SW480 (cell line): ENCODE measurements around the gene CHD1L.
"Not testable (repeated sequence)": the region's sequence is repeated elsewhere in the genome, so short reads cannot be mapped to it uniquely, and the experiment has no call there.

Experiments used
- DNase-seq: peaks from one replicate; pipeline ENCODE4 v3.0.0-alpha.2; 2016; ENCODE audit warnings: low spot score

The CHD1L gene

GRCh38 chr1:147267711-147268110, 25.2 kb downstream of the CHD1L start:
- no peak for DNase-seq

DNA sequence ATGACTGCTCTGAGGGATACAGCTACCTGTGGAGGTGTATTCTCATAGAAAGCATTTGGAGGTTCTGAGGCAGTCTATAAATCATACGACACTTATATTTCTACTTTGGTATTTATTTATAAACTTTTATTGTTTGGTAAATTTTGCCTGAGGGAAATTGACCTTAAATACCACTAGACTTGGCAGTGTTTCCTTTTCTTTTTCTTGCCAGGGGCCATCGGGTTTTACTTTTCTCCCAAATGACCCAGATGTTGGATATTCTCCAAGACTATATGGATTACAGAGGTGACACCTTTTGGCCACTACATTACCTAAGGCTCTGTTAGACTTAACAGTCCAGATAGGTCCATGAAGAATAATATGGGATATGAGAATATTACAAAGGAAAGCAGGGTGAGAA, 28.2 kb downstream of the CHD1L start:
- no peak for DNase-seq

DNA sequence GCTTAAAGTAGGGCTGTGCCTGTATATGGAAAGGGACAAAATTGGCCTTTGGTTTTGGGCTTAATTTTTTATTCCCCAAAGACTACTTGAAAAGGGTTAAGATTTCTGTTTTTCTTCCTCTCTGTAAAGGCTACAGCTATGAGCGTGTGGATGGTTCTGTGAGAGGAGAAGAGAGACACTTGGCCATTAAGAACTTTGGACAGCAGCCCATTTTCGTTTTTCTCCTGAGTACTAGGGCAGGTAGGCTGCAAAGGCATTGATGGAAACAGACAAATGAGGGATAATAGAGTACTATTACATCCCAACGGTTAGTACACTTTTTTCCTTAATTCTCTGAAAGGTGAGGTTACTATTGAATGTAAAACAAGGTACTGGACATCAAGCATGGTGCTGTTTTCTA, 29.6 kb downstream of the CHD1L start:
- no peak for DNase-seq

DNA sequence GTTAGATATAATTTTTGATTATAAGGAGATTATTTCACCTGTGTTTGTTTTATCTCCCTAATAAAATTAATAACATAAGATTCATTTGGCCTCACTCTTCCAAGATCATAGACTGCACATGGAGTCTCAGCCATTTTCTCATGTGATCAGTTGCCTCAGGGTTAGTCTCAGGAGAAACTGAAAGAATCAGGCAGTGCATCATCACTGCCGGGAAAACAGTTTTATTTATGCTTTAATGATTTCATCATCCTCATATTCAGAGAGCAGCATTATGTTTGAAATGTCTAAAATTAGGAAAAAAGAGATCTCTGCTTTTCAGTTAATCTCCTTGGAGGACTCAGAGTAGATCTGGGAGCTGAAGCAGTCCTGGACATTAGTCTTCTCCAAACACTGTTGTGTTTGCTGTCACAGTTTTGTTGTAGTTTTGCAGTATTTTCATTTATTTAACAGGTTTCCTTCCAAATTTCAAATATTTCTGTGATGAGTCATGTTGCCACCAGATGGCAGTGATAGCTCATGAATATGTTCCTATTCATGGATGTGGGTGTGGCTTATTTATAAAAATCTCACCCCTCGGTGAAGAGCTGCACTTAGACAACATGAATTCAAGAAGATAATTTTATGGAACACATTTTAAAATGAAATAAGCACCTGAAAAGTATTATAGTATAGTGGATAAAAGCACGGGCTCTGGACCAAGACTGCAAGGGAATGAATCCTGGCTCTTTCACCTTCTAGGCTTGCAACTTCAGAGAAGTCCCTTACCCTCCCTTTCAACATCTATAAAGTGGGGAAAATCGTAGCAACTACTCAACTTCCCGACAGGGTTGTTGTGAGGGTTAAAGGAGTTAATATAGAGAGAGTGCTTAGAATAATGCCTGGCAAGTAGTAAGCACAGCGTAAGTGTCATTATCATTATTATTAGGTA, 31.2 kb downstream of the CHD1L start:
- peak; percentile 44 for DNase-seq

DNA sequence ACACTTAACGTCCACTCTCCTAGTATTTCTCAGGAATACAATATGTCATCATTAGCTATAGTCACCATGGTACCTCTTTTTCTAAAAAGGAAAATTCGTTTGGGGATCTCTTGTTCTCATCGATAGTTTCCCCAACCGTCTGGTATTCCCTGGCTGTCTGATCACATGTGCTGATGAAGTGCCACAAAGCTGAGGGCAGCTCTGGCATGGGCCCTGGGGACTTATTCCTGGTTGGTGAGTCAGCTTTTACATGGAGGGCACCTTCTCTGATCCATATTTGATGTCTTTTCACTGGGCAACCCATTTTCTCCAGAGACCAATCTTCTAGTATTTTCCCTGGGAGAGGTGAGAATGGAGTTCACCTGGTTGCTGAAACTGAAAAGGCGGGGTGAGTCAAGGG, 39.5 kb downstream of the CHD1L start:
- no peak for DNase-seq

DNA sequence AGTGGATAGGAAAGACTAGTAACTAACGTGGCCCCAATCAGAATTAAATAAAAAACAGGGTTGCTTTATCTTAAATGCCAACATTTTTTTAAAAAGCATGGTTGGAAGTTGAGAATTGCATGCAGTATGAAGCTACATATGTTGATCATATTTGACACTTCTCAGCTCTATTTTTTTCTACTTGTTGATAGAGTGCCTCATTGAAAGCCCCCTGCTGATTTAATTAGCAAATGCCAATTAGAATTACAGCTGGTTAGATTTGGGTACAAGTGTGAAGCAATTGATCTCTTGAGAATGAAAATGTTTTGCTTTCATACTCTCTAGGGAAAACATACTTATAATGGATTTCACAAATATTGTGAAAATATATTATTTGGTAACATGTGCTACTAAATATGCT, 40.5 kb downstream of the CHD1L start:
- DNase-seq, result no peak

DNA sequence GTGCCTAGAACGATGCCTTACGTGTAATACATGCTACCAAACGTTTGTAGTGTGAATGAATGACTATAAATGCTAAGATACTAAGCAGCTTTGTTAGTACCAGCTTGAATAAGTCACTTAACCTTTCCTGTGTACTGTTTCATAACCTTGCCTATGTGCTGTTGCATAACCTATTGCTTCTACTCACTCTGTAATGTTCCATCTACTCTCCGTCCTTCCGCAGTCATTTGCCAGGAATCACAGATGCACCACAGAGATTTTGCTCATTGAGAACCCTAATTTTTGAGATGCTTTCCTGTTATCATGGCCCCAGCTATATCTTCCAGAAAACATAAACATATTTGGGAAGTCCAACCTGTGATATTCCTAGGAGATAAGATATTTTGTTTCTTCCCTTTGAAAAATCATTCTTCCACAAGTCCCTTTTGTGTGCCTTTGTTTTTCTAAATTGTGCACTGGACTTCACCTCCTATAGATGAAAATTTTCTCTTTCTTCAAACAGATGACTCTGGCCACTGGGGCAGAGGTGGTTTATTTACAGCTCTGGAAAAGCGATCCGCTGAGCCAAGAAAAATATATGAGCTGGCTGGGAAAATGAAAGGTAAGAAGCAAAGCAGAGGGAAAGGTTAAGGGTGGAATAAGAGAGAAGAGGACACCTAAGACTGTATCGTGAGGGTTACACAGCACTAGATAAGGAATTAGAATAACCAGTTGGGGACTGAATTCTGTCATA, 44.8 kb downstream of the CHD1L start:
- no peak for DNase-seq

DNA sequence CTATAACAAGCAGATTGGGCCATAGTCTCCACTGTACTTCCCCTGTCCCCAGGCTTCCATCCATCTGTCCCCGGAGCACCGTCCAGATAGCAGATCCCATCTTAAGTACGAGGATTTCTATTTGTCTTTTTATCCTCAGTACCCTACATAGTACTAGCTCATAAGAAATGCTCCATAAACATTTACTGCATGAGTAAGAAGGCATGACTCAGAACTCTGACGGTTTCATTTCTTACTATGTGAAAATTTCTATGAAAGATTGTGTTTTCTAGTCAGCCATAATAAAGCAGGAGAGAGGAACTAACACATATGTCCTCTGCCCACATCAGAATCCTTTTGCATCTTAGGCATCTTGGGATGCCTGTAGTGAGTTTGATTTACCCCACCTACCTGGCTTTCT, 49.5 kb downstream of the CHD1L start:
- no peak for DNase-seq

- DNase-seq, result no peak
These were observed 50.3 kb downstream of the CHD1L start for GRCh38 chr1:147292631-147293251.

GRCh38 chr1:147297438-147297837, 55.0 kb downstream of the CHD1L start:
- DNase-seq, result no peak

DNA sequence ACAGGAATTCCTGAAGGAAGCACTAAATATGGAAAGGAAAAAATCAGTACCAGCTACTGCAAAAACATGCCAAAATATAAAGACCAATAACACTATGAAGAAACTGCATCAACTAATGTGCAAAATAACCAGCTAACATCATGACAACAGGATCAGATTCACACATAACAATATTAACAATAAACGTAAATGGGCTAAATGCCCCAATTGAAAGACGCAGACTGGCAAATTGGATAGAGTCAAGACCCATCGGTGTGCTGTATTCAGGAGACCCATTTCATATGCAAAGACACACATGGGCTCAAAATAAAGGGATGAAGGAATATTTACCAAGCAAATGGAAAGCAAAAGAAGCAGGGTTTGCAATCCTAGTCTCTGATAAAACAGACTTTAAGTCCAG, 63.3 kb downstream of the CHD1L start:
- not testable (repeated sequence) for DNase-seq

DNA sequence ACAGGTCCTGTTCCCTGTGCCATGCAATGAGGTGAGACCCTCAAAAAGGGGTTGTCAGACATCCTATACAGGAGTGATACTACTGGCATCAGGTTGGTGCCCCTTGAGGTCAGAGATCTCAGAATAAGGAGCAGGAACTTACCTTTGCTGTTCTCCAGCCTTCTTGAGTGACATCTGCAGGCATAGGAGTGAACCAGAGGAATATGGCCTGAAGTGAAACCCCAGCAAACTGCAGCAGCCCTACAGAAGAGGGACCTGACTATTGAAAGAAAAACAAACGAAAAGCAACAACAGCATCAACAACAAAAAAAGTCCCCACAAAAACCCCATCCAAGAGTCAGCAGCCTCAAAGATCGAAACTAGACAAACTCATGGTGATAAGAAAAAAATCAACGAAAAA, 74.5 kb downstream of the CHD1L start:
- DNase-seq, result no peak

- not testable (repeated sequence) for DNase-seq
These were observed 84.6 kb downstream of the CHD1L start for GRCh38 chr1:147326933-147327687.

- no peak for DNase-seq
These were observed 91.8 kb downstream of the CHD1L start for GRCh38 chr1:147334292-147334691.

DNA sequence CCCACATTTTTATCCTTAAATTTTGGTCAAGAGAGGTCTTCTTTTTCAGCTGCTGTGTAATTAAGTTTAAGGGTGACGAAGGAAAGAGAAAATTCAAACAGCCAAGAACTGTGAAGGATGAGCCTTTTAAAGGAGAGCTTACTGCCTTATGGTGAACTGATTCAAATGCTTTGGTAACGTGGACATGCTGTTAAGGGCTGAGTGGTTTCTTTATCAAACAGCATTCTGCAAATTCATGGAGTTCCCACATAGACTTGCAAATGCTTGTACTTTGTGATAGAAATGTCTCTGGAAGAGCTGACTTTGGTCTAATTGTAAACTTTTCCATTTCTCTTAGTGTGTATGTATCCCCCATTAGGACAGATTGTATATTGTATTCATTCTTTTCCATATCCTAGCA, 93.8 kb downstream of the CHD1L start:
- no peak for DNase-seq

DNA sequence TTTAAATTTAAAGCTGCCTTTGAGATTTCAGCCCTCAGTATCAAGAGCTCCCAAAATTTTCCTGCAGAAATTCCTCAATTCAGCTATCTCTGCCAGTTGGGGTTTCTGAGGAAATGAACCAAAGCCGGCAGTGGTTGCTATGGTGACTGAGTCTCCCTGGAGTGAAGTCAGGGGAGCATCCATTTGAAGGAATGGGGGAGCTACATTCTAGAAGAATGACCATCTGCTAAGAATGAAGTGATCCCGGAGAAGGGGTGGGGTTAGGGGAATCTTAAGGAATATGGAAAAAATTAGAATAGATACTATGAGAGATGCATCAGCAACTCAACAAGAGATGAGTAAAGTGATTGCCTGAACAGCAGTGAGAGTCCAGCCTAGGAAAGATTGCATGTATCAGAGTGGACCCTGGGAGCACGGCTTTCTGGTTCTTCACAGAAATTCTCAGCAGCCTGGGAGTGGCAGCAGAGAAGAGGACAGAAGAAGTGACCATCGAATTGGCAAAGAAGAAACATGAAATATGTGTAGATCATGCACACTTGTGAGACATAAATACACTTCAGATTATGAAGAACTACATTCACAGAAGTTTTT, 94.7 kb downstream of the CHD1L start:
- DNase-seq, result no peak

DNA sequence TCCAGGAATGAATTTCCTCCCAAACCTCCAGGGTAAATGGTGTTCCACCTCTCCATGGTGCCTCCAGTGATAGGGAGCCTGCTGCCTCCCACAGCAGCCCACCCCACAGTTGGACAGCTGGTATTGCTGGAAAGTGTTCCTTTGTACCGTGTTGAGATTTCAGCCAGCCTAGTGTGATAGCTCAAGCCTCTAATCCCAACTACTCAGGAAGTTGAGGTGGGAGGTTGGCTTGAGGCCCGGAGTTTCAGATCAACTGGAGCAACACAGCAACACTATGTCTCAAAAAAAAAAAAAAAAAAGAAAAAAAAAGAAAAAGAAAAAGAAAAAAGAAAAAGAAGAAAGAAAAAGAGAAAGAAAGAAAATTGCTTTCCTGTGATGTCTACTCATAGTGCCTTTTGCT, 96.1 kb downstream of the CHD1L start:
- DNase-seq, result no peak

DNA sequence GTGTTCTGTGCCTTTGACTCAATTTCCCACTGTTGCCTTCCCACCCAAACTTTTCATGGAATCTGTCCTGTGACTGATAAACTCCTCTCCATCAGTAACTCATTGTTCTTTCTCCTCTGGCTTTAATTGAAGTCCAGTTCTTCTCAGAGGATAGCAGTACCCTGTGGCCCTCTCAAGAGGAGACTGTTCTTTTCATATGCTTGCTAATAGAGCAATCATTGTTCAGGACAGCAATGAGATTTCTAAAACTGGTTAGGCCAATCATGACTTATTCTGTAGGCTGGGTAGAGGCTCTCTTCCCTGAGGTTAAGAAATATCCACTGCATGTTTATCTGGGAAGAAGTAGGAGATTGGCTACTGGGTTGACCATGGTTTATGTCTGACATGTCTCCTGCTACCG, 98.8 kb downstream of the CHD1L start:
- DNase-seq, result no peak
